Breast epithelium (tissue), 3 donors: ENCODE results near the gene PML.

Experiments used
- POLR2A ChIP-seq: fragments of 450-650 bp; IDR thresholded peaks from one replicate; pipeline ENCODE4 v1.6.1; 2016; ENCODE audit warnings: antibody characterized with exemption, mild to moderate bottlenecking, moderate library complexity
- TF ChIP-seq, protein P1 (sequence below), 3 donors: fragments of 450-650 bp; IDR thresholded peaks; one replicate each; pipeline ENCODE4 v1.5.1; 2016 to 2017; ENCODE audit warnings: antibody characterized with exemption in 3 of 3, mild to moderate bottlenecking in 3 of 3, moderate library complexity in 3 of 3

DNA sequence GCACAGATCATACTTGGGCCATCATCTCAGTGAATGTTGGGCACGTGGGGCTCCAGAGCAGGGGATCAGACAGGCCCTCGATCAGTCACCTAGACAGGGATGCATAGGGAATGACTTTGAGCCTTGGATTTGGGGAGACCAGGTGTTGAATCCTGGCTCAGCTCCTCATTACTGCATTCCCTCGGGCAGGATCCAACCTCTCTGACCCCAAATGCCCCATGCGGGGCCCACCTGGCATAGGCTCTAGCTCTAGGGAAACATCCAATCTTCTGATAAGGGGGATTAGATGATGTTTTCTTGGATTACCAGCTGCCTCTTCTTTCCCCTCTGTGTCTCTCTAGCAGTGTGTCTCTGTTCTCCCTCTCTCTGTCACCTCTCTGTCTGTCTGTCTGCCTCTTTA lies 45.5 kb upstream of the PML start:
- no peak for TF ChIP-seq POLR2A
- TF ChIP-seq, protein P1, sequence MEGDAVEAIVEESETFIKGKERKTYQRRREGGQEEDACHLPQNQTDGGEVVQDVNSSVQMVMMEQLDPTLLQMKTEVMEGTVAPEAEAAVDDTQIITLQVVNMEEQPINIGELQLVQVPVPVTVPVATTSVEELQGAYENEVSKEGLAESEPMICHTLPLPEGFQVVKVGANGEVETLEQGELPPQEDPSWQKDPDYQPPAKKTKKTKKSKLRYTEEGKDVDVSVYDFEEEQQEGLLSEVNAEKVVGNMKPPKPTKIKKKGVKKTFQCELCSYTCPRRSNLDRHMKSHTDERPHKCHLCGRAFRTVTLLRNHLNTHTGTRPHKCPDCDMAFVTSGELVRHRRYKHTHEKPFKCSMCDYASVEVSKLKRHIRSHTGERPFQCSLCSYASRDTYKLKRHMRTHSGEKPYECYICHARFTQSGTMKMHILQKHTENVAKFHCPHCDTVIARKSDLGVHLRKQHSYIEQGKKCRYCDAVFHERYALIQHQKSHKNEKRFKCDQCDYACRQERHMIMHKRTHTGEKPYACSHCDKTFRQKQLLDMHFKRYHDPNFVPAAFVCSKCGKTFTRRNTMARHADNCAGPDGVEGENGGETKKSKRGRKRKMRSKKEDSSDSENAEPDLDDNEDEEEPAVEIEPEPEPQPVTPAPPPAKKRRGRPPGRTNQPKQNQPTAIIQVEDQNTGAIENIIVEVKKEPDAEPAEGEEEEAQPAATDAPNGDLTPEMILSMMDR (IDR thresholded peaks at IDR 0.05): no peak
